PFSK-1 (cell line): ENCODE measurements around the gene CEP112.

ENCODE experiments used
- POLR2AphosphoS5 ChIP-seq: IDR thresholded peaks from 2 replicates; pipeline ENCODE4 v1.6.1; 2012; ENCODE audit warnings: low read depth, mild to moderate bottlenecking, control low read depth, low read length, moderate library complexity
- REST ChIP-seq, 2 experiments: IDR thresholded peaks; 2 replicates each; pipeline versions ENCODE4 v1.6.1 to v1.8.0; 2011 to 2012; ENCODE audit warnings: low read depth in 2 of 2, low read length in 2 of 2, control low read depth in 1 of 2, inconsistent platforms in 1 of 2, mild to moderate bottlenecking in 1 of 2, moderate library complexity in 1 of 2; ENCODE audit not compliant: insufficient read depth in 1 of 2
- SIN3A ChIP-seq: IDR thresholded peaks from 2 replicates; pipeline ENCODE4 v1.6.1; 2012; ENCODE audit warnings: mild to moderate bottlenecking, low read length, moderate library complexity, borderline replicate concordance; ENCODE audit not compliant: insufficient read depth
- TAF1 ChIP-seq: IDR thresholded peaks from 2 replicates; pipeline ENCODE4 v1.6.1; 2012; ENCODE audit warnings: low read length, control low read depth, borderline replicate concordance; ENCODE audit not compliant: insufficient read depth

GRCh38 chr17:65977041-65977440, 214.9 kb downstream of the CEP112 start:
- TF ChIP-seq REST (IDR thresholded peaks at IDR 0.05; ENCODE audit: insufficient read depth in 1 of 2, low read depth in 2 of 2, low read length in 2 of 2) (no peak), POLR2AphosphoS5 (no peak), TAF1 (no peak), SIN3A (no peak)
